GM21717 (cell line): ENCODE measurements around the gene RTP3.
"Not testable (repeated sequence)": the region's sequence is repeated elsewhere in the genome, so short reads cannot be mapped to it uniquely, and the experiment has no call there.

Experiments used
- ATAC-seq: cut with Tn5 transposase; IDR thresholded peaks from one replicate; pipeline ENCODE4 v1.9.1; 2021; ENCODE audit warnings: mild to moderate bottlenecking, moderate library complexity; ENCODE audit not compliant: unreplicated experiment

RTP3 gene

DNA sequence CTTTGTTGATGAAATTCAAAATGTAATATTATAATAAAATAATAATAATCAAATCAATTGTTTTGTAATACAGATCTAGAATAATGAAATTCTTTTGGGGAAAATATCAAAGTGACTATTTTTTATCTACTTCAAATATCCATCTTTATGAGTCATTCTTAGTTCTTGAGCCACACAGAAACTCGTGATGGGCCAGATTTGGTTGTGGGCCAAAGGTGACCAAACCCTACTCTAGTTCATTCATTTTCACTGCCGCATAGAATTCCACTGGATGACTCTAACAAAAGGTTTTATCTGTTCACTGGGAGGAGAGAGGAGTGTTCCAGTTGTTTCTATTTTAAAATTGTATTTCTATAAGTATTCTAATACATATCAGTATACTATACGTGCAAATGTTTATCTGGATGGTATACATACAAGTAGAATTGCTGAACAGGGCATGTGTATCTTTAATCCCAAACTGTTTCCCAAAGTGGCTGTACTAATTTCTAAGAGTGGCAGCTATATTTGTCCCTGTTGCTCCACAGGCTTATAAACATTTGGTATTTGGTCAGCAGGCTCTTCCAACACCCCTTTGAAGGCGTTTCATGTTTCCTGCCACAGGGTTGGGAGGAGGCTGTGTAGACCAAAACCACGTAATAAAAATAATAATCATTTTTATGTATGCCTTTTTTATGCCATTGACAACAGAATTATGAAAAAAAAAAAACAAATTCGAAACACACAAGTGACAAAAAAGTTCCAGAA is 7.3 kb upstream of the RTP3 start:
- ATAC-seq = no peak

DNA sequence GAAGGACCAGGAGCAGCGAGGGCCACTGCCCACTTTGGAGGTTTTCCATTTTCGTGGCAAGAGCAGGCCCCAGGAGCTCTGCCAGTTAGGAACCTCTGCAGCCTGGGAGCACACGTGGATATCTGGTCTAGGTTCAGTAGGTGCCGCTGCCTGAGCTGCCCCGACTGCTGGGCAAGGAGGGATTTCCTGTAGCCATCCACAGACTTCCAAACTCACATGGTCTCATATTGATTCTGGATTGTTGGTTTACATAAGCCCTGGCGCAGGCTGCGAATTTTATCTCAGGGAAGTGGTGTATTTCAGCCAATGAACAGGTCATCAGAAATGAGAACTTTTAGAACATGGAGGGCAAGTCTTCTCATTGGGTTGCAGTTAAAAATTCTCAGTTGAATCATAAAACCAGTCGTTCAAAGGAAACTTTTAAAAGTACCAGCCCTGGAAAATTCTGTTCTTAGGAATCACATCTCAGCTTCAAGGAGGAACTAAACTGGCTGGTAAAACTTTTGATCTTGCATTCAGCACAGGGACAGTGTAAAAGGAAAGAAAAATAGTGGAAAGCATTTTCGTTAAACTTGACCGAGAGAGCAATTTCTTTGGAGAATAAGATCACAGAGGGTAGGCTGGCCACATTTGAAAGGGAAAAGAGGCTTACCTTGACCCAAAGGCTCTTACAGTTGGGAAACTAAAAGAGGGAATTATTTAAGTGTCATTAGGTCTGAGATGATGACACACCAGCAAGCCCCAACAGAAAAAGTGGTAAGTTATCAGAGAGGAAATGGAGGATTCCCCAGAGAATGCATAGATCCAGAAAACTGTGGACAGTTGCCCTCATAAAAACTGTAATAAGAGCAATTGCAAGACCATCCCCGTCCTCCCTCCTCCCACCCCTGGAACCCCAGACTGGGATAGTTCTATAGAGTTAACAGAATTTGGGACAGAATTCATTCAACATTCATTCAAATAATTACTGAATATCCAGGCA is 6.4 kb upstream of the RTP3 start:
- ATAC-seq = no peak

DNA sequence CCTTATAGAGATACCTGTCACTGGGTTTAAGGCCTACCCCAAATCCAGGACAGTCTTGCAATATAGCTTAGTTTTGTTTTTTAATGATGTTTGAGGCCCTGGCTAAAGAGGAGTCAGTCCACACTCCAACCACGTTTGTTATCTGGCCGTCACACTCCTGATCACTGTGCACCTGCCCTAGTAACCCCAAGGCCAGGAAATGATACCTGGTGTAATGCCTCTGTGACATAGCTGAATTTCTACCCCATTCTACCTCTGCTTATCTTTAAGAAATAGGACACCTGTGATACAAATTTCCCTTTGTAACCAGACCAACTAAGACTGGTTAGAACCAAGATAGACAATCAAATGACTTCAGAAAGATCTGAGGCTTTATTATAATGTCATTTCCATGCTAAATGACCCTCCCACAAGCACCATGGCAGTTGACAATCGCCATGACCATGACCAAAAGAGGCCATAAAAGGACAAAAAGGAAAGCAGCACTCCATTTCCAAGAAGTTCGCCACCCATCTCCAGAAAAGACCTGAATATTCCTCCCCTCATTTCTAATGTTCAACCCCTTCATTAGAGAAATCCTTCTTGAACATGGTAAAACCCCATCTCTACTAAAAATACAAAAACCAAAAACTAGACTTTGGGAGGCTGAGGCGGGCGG is 4.8 kb upstream of the RTP3 start:
- no peak for ATAC-seq

DNA sequence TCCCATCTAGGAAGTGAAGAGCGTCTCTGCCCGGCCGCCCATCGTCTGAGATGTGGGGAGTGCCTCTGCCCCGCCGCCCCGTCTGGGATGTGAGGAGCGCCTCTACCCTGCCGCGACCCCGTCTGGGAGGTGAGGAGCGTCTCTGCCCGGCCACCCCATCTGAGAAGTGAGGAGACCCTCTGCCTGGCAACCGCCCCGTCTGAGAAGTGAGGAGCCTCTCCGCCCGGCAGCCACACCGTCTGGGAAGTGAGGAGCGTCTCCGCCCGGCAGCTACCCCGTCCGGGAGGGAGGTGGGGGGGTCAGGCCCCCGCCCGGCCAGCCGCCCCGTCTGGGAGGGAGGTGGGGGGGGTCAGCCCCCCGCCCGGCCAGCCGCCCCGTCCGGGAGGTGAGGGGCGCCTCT is 3.3 kb upstream of the RTP3 start:
- ATAC-seq = not testable (repeated sequence)

DNA sequence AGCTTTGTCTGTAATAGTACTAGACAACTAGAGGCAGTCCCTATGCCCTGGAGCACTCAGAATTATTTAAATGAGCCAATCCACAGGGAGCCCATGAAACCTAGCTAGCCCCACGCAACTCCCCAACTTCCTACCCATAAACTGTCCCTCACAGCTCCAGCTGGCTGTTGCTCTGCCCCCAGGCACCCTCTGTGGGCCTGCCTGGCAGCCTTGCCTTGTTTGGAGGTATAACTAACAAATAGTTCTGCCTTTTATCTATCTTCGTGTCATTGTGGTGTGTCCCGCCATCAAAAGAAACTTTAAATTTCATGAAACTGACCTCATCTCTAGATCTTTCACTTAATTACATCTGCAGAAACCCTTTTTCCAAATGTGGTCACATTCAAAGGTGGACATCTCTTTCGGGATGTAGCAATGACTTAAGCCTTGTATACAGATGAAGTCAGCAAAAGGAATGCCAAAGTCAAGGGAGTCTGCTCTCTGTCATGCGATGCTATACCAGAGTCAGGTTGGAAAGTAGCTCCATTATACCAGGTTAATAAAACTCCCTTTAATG is 1.8 kb upstream of the RTP3 start:
- no peak for ATAC-seq

DNA sequence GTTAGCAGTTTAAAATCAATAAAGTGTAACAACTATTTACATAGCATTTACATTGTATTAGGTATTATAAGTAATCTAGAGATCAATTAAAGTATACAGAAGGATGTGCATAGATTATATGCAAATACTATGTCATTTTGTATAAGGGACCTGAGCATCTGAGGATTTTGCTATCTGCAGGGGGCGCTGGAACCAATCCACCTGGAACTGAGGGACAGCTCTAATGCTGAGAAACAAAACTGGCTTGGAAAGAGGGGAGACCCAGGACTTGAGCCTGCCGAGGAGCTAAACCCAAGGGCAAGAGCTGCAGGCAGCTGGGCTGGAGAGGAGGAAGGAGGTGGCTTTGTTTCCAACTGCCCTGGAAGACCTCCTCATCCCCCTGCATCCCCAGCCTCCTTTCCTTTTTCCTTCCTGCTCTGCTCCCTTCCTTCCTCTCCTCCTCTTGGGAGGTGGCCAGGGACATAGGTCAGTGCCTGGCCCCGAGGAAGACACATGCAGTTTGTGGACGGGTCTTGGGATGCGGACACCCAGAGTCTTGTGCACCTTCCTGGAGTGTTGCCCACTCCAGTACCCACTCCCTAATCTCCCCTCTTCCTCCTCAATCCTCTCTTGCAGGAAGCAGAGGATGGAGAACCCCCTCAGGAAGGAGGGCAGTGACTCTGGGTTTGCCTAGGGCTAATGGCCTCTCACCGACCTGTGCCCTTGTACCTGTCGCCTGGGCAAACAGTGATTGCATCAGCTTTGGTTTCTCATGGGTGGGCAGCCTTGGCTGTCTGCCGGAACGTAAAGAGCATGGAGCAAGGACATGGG is 825 bp upstream of the RTP3 start:
- ATAC-seq = no peak

DNA sequence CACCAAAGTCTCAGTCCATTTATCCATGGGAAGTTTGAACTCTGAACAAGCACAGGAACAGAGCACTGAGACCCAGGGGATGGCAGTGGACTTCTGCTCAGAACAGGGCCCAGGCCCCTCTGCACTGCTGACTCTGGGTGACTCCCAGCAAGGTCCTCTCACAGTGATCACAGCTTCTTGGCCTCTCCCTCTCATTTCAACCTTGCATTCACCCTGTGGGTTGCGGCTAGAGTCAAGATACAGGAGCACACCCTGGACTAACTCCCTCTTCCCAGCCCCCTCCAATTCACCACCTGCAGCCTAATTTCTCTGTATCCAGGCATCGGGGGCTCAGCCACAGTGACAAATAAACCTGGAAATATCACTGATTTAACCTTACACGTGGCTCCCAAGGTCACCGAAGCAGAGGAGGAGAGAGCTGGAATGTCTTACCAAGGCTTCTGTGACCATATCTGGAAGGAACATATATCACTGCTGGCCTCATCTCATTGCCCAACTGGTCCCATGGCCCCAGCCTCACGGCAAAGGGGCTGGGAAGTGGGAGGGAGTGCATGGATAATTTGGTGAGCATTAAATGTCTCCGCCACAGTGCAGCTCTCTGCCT is 1.2 kb downstream of the RTP3 start:
- ATAC-seq = no peak

DNA sequence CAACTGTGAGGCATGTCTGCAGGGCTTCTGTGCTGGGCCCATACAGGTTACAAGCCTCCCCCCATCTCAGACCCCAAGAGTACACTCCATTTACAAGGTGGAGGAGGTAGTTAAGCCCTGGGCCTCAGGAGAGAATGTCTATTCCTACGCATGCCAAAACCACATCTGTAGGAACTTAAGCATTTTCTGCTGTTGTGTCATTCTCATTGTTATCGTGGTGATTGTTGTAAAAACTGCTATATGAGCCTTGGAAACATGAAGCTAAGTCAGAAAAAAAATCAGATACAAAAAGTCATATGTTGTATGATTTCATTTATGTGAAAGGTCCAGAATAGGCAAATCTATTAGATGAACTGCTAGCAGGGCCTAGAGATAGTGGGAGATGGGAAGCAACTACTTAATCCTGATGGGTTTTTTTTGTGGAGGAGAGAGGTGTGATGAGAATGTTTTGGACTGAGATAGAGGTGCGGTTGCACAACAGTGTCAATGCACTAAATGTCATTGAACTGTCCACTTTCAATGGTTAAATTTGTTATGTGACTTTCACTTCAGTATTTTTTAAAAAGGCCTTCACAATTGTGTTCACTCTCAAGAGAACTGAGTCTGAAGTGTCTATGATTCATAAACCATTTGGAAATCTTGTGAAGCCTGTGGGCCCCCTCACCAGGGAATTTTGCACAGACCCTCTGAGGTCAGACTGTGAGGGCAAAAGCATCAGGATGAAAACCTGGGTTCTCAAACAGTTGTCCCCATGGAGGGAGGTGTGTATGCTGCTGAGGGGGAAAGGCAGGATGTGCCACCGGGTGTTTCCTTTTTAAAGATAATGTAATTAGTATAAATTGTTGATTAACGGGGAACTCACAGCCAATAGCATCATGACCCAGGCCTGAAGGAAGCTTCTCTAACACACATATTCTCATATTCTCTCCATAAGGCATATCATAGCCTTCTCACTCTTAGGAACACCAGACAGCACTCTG is 3.2 kb downstream of the RTP3 start:
- ATAC-seq = no peak

DNA sequence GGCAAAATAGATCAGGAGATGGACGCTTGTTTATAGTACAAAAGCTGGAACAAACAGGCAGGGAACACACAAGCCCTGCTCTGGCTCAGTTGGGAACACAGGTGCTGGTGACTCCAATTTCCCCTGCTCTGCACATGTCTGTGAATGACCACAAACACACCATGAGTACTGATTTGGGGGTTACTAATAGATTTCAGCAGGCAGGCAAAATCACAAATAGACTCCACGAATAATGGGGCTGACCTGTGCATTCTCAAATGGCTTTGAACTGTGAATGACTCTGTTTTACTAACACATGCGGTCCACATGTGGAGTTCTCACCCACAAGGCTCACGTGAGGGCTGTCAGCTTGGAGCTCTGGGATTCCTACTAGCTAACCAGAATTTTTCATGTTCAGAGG is 3.9 kb downstream of the RTP3 start:
- ATAC-seq = no peak

DNA sequence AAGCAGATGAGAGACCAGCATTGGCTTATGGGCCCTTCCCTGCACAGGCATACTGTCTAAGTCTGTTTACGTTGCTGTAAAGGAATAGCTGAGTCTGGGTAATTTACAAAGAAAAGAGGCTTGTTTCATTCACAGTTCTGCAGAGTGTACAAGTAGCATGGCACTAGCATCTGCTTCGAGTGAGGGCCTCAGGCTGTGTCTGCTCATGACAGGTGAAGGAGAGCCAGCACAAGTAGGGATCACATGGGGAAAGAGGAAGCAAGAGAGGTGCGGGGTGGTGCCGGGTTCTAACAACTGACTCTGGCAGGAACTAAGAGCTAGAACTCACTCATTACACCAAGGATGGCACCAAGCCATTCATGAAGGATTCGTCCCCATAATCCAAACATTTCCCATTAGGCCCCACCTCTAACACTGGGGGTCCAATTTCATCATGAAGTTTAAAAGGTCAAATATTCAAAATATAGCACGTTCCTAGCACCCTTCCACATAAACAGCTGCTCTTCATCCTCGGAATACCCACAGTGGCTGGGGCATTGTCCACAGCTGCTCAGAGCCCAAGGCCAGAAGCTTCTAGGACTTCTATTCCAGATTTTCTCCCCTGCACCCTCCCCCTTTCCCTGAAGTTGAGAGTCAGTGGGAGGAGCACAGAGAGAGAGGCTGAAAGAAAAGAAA is 5.6 kb downstream of the RTP3 start:
- ATAC-seq = no peak

DNA sequence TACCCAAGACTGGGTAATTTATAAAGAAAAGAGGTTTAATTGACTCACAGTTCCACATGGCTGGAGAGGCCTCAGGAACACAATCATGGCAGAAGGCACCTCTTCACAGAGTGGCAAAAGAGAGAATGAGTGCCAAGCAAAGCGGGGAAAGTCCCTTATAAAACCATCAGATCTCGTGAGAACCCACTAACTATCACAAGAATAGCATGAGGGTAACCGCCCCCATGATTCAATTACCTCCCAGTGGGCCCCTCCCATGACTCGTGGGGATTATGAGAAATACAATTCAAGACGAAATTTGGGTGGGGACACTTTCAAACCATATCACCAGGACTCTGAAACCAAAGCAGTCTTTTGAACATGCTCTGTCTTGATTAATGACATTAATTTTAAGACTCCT is 7.0 kb downstream of the RTP3 start:
- no peak for ATAC-seq

DNA sequence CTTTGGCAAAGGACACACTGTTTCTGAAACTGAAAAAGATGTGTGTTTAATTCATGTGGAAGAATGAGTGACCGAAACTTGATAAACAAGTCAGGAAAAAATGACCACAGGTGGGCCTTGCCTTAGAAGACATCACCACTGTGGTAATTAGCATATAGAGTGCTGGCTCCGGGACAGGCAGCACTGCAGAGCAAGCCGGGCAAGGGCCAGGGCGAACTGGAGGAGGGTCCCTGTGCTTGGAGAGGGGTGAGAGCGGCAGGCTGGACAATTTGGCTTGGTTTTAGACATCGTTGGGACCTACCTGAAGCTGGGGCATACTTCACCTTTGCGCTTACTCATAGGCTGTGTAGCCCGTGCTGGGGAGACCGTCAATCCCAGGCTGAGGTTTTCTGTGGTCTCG is 8.2 kb downstream of the RTP3 start:
- no peak for ATAC-seq

DNA sequence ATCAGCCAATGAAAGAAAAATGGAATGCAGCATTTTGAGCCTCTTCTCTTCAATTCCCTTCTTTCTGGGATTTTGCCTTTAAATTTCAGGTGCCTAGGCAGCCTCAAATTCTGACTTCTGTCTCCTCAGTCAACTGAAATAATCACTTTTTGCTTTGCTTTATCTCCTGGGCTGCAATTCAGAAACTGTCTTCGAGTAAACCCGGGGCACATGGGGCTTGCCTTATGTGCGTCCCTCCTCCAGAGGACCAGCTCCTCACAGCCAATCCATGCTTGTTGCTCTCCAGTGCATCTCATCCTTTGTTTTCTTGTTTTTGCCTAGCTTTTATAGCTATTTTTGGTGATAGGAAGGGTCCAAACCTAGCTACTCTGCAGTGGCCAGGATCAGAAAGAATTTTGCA is 8.8 kb downstream of the RTP3 start:
- ATAC-seq = no peak

DNA sequence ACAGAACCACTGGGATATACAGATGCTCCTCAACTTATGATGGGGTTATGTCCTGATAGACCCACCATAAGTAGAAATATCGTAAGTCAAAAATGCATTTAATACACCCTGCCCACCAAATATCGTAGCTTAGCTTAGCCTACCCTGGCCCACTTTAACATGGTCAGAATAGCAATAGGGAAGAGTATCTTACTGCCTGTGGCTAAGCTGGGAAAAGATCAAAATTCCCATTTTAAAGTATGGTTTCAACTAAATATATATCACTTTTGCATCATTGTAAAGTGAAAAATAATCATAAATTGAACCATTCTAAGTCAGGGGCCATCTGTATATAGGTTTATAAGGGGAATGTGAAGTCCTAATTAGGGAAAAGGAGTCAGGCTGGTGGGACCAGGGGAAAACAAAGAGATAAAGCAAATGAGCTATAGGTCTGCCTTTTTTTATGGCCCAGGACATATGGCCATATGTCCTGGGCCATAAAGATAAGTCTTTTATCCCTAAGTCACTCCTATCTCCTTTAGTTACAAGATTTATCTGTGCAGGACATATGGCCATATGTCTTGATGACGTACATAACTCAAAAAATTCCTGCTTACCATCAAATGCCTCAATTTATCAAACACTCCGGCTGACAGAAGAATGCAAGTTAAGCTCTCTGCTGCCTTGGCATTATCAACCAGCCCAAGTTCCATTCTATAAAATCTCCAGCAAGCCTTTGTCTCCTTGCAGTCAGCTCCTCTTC is 11.2 kb downstream of the RTP3 start:
- ATAC-seq = no peak

DNA sequence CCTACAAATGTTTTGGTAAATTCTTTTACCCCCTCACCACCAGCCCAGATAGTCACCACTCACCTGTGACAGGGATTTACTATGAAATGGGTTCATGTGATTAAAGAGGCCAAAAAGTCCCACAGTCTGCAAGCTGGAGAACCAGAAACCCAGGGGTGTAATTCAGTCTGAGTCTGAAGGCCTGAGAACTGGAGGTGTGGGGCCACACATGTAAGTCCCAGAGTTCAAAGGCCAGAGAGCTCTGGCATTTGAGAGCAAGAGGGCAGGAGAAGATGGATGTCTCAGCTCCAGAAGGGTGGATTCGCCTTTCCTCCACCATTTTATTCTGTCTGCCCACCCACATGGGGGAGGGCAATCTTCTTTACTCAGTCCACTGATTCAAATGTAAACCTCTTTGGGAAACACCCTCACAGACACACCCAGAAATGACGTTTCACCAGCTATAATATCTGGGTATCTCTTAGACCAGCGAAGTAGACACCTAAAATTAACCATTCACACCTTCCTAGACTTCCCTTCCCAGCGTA is 11.9 kb downstream of the RTP3 start:
- no peak for ATAC-seq

DNA sequence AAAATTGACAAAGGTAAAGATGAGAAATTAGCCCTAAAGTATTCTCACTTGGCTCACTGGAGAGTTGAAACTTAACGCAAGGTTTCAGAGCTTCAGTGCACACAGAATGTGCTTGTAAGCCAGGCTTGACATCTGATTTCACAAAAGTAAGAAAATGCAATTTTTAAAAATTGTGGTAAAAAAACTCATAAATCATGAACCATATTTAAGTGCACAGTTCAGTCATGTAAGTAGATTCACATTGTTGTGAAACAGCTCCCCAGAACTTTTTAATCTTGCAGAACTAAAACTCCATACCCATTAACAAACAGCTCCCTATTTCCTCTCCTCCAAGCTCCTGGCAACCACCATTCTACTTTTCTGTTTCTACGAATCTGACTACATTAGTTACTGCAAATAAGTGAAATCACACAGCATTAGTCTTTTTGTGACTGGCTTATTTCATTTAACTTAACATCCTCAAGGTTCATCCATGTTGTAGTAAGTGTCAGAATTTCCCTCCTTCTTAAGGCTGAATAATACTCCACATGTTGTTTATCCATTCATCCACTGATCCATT is 14.5 kb downstream of the RTP3 start:
- no peak for ATAC-seq

DNA sequence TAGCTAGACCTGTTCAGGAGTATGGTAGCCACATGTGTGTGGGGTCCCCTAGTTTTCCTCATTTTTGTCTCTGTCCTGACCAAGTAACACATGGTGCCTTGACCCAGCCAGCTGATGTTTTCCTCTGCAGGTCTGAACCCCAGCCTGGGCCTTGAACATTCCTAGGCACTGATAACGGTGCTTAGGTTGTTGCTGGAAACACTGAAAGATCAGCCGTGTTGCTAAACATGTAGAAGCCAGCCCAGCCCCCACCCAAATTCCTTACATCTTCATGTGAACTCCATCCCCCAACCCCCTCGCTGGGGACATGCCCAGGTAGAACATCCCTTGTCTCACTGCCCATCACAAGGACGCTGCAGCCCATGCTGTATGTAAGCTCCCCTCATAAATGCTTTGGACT is 18.7 kb downstream of the RTP3 start:
- ATAC-seq = no peak
